Lung (tissue), 12 donors: ENCODE data around the gene FOXP2. TPM values are rescaled to one million over a fixed set of nuclear protein-coding genes. Genes with fewer than 3 reads are reported as not detected.

Source experiments
- ATAC-seq: fragments of 200-7000 bp; cut with Tn5 transposase; one replicate; pipeline ENCODE4 v1.9.1; 2020; ENCODE audit warnings: moderate number of reproducible peaks; ENCODE audit not compliant: insufficient read depth, low FRiP score
- DNase-seq, 3 donors: peaks; one replicate each; pipeline ENCODE4 v3.0.0-alpha.2; 2013 to 2017
- H3K27ac ChIP-seq, 2 donors: one replicate each; pipeline ENCODE4 v1.5.1; 2013; ENCODE audit warnings: mild to moderate bottlenecking in 2 of 2, moderate library complexity in 2 of 2, control low read depth in 1 of 2, inconsistent platforms in 1 of 2, low read depth in 1 of 2, low read length in 1 of 2
- H3K27me3 ChIP-seq, 3 donors: one replicate each; pipeline ENCODE4 v1.5.1; 2013; ENCODE audit warnings: low read length in 2 of 3; ENCODE audit not compliant: control insufficient read depth in 3 of 3, insufficient read depth in 3 of 3
- H3K36me3 ChIP-seq, 4 donors: one replicate each; pipeline ENCODE4 v1.5.1; 2013; ENCODE audit warnings: low read length in 4 of 4, mild to moderate bottlenecking in 1 of 4, moderate library complexity in 1 of 4; ENCODE audit not compliant: control insufficient read depth in 4 of 4, insufficient read depth in 4 of 4
- H3K4me1 ChIP-seq, 5 donors: one replicate each; pipeline ENCODE4 v1.5.1; 2013; ENCODE audit warnings: low read length in 5 of 5, mild to moderate bottlenecking in 2 of 5, moderate library complexity in 1 of 5; ENCODE audit not compliant: control insufficient read depth in 5 of 5, insufficient read depth in 5 of 5
- H3K4me3 ChIP-seq: one replicate; pipeline ENCODE4 v1.5.1; 2013; ENCODE audit warnings: mild to moderate bottlenecking, control low read depth, moderate library complexity
- H3K9ac ChIP-seq, 2 donors: one replicate each; pipeline ENCODE4 v1.5.1; 2013; ENCODE audit warnings: low read length in 2 of 2, control low read depth in 1 of 2; ENCODE audit not compliant: insufficient read depth in 1 of 2
- H3K9me3 ChIP-seq, 4 donors: one replicate each; pipeline ENCODE4 v1.5.1; 2013; ENCODE audit warnings: low read length in 3 of 4, mild to moderate bottlenecking in 1 of 4, moderate library complexity in 1 of 4; ENCODE audit not compliant: control insufficient read depth in 4 of 4, insufficient read depth in 3 of 4
- WGBS, 2 donors: extraction: QIAGEN DNeasy Blood & Tissue Kit; methylation state at CpG; one replicate each; pipeline ENCODE4 v1.1.7; 2013; 5-methylcytosine and 5-hydroxymethylcytosine counted together
- polyA plus RNA-seq, 2 donors: library from polyadenylated mRNA; stranded (reverse); fragments of 200-250 nt; gene quantifications; one replicate each; pipeline ENCODE4 v1.2.1, GENCODE V29; 2013
- total RNA-seq, 2 donors: library from RNA; depleted of rRNA in 1 of 2; stranded (reverse); fragments of >200 nt in 1 of 2; gene quantifications; one replicate each; pipeline ENCODE4 v1.2.1, GENCODE V29; 2014 to 2021
- TF ChIP-seq, protein P1 (sequence below): IDR thresholded peaks from 2 replicates; pipeline ENCODE4 v1.5.1; 2012; ENCODE audit warnings: mild to moderate bottlenecking; ENCODE audit errors: control extremely low read depth, extremely low read depth
- donor health status: control.
- donor health status: control.
- donor health status: Bipolar disorder and iron deficiency.
- donor health status: healthy.
- donor health status: DM: yes; HTN: yes; CAD: no.

Gene FOXP2
- total and polyA plus RNA-seq, 4 donors: 0.93 to 49.3 (median 5.0) TPM

DNA sequence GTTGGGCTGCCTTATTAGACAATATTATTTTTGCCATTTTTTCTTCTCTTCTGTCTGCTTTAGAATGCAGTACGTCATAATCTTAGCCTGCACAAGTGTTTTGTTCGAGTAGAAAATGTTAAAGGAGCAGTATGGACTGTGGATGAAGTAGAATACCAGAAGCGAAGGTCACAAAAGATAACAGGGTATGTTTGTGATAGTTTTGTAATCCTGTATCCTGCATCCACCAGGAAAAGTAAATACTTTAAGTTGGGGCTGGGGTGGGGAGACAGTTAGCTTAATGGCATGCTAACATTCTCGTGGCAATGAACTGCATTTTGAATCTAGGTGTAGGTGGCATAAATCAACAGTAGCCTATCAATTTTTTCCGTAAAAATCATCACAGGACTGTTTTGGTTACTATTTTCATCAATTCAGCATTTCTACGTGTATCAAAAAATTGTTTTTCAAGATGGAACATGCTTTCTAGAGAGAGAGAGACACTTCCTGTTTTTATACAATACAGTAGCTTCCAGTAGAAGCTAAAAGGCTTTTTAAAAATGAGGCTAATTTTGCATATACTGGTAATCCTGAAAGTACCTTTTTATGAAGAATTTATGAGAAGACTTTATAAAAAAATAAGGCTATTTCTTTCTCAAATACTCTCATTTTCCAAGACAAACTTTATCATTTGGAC is 247.5 kb downstream of the FOXP2 start:
- H3K27me3 ChIP-seq: no peaks in the 10 kb centered on the region
- no peaks in the 10 kb centered on the region for H3K9me3 ChIP-seq
- no peak overlapping the region for H3K27ac ChIP-seq
- TF ChIP-seq, protein P1, sequence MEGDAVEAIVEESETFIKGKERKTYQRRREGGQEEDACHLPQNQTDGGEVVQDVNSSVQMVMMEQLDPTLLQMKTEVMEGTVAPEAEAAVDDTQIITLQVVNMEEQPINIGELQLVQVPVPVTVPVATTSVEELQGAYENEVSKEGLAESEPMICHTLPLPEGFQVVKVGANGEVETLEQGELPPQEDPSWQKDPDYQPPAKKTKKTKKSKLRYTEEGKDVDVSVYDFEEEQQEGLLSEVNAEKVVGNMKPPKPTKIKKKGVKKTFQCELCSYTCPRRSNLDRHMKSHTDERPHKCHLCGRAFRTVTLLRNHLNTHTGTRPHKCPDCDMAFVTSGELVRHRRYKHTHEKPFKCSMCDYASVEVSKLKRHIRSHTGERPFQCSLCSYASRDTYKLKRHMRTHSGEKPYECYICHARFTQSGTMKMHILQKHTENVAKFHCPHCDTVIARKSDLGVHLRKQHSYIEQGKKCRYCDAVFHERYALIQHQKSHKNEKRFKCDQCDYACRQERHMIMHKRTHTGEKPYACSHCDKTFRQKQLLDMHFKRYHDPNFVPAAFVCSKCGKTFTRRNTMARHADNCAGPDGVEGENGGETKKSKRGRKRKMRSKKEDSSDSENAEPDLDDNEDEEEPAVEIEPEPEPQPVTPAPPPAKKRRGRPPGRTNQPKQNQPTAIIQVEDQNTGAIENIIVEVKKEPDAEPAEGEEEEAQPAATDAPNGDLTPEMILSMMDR: no peak
- H3K4me1 ChIP-seq: peaks cover 0 to 37% (median 6%) of the 10 kb centered on the region in 5 donors
- H3K4me3 ChIP-seq: no peak overlapping the region
- no peak for ATAC-seq
- no peaks in the 10 kb centered on the region for H3K36me3 ChIP-seq
- no peak for DNase-seq
- 72 to 75% methylated on average over 6 of the region's 6 CpGs for WGBS, 2 donors
- H3K9ac ChIP-seq: no peak overlapping the region

DNA sequence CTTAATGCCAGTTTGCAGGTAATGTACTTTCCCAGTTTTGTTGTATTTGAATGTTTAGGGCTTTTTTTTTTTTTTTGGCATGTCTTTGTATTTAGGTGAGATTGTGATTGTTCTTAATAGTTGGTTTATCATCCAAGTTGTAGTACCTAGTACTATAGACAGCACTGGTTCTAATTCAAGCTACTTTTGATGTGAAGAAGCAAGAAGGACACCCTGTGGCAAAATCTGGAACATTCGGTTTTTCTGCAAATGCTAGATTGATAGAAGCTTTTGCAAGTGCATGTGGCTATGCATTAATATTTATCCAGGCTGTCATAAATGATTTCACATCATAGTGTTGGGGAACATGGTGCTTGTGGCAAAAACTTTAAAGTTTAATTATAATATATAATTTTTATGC is 248.9 kb downstream of the FOXP2 start:
- Histone ChIP-seq H3K9ac (no peak overlapping the region), H3K27me3 (no peaks in the 10 kb centered on the region), H3K4me3 (no peak overlapping the region), H3K36me3 (no peaks in the 10 kb centered on the region), H3K27ac (no peak overlapping the region), H3K4me1 (peaks cover 0 to 26% (median 3%) of the 10 kb centered on the region in 5 donors), H3K9me3 (no peaks in the 10 kb centered on the region)
- ATAC-seq (no peak), DNase-seq (peak in 2 of 3 donors; percentile 60 to 67)
- TF ChIP-seq, protein P1: no peak
- WGBS, 2 donors: 74 to 84% methylated on average over 1 of the region's 1 CpG

DNA sequence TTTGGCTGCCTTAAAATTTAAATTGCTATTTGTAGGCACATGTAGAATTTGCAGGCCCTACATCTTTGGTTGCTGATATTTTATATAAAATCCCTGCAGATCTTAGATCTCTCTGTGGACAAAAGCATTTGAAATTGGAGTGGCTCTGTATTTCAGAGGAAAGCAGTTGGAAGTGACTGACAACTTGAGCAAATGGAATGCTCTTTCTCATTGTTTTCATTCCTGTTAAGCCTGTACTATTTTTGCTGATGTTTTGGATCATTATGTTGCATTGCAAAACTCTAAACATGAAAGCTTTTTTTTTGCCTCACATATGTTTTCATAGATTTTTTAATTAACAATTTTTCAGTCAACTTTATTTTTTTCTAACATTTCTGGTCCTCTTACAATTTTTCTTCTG is 256.1 kb downstream of the FOXP2 start:
- Histone ChIP-seq H3K27ac (no peak overlapping the region), H3K27me3 (no peaks in the 10 kb centered on the region), H3K9ac (no peak overlapping the region), H3K36me3 (no peaks in the 10 kb centered on the region), H3K9me3 (no peaks in the 10 kb centered on the region), H3K4me3 (no peak overlapping the region), H3K4me1 (peaks cover 0 to 5% (median 0%) of the 10 kb centered on the region in 5 donors)
- TF ChIP-seq, protein P1: no peak
- ATAC-seq: no peak
- DNase-seq: no peak

DNA sequence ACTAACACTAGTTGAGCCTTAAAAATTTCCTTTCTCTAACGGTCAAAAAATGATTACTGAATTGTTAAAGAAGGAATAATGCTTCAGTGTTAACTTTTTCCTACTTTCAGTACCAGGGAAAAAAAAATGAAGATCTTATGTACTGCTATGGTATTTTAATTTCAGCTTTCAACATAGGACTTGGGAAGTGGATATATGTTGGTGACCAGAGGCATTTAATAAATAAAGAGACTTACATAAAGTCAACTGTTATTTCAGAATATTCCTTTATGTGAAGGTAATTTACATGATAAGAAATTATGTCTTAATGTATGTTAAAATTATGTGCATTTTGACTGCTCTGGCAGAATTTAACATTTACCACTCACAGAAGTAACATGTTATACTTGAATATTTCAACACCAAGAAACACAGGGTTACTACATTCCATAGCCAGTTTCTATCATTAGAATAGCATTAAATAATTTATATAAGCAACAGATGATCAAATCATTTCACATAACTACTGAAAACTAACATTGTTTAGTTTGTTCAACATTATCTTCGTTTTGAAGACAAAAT is 257.0 kb downstream of the FOXP2 start:
- DNase-seq (no peak), ATAC-seq (no peak)
- WGBS, 2 donors: 83 to 88% methylated on average over 2 of the region's 2 CpGs
- Histone ChIP-seq H3K4me1 (peaks cover 0 to 5% (median 0%) of the 10 kb centered on the region in 5 donors), H3K4me3 (no peak overlapping the region), H3K27ac (no peak overlapping the region), H3K9ac (no peak overlapping the region), H3K9me3 (no peaks in the 10 kb centered on the region), H3K27me3 (no peaks in the 10 kb centered on the region), H3K36me3 (no peaks in the 10 kb centered on the region)
- TF ChIP-seq, protein P1: no peak
